CD4-positive, alpha-beta T cell (primary cell): ENCODE measurements around the gene STYK1. TPM values are rescaled to one million over a fixed set of nuclear protein-coding genes. Genes with fewer than 3 reads are reported as not detected.

Source experiments
- ATAC-seq: fragments of 200-7000 bp; cut with Tn5 transposase; one replicate; pipeline ENCODE4 v1.10.0; 2022; ENCODE audit warnings: mild to moderate bottlenecking; ENCODE audit not compliant: poor library complexity
- CTCF ChIA-PET: fragments of 350-600 bp; sonication (Branson Sonifier 250); formaldehyde crosslinking; loops from one replicate; lab custom pipeline; 2021; ENCODE audit warnings: antibody characterized with exemption, inconsistent platforms; lab: Charles Lee
- POLR2A ChIA-PET: fragments of 350-600 bp; sonication (Branson Sonifier 250); formaldehyde crosslinking; loops from one replicate; lab custom pipeline; 2021; ENCODE audit warnings: antibody characterized with exemption, inconsistent platforms; lab: Charles Lee
- DNase-seq, 14 experiments: peaks; one replicate each; pipeline ENCODE4 v3.0.0-alpha.2; 2013 to 2020; ENCODE audit warnings: mixed read lengths in 2 of 14
- H3K27ac ChIP-seq, 2 donors: one replicate each; pipeline versions ENCODE4 v1.5.1 to v1.7.0; 2013; ENCODE audit warnings: low read length in 2 of 2, low read depth in 1 of 2, mild to moderate bottlenecking in 1 of 2
- H3K27me3 ChIP-seq, 2 experiments: 1 replicate in 1 of 2; 2 replicates in 1 of 2; pipeline versions ENCODE4 v1.6.1 to v1.7.0; 2013; ENCODE audit warnings: low read length in 2 of 2, control low read depth in 1 of 2, mild to moderate bottlenecking in 1 of 2, moderate library complexity in 1 of 2; ENCODE audit not compliant: insufficient read depth in 2 of 2, control insufficient read depth in 1 of 2
- H3K36me3 ChIP-seq: one replicate; pipeline ENCODE4 v1.6.1; 2013; ENCODE audit warnings: low read length, control low read depth; ENCODE audit not compliant: insufficient read depth
- H3K4me1 ChIP-seq: one replicate; pipeline ENCODE4 v1.6.1; 2013; ENCODE audit warnings: low read length, control low read depth; ENCODE audit not compliant: insufficient read depth
- H3K4me3 ChIP-seq: one replicate; pipeline ENCODE4 v1.5.1; 2013; ENCODE audit warnings: mild to moderate bottlenecking, low read length, moderate library complexity
- H3K9me3 ChIP-seq, 2 experiments: 1 replicate in 1 of 2; 2 replicates in 1 of 2; pipeline versions ENCODE4 v1.6.1 to v1.7.0; 2013; ENCODE audit warnings: low read length in 2 of 2, mild to moderate bottlenecking in 2 of 2, control low read depth in 1 of 2, moderate library complexity in 1 of 2; ENCODE audit not compliant: control insufficient read depth in 1 of 2, insufficient read depth in 1 of 2
- H3K27ac Mint-ChIP-seq: one replicate; pipeline ENCODE4 v1.8.0; 2020; ENCODE audit warnings: mixed read lengths
- H3K27me3 Mint-ChIP-seq: one replicate; pipeline ENCODE4 v1.8.0; 2021; ENCODE audit warnings: mixed read lengths
- H3K36me3 Mint-ChIP-seq: one replicate; pipeline ENCODE4 v1.8.0; 2021; ENCODE audit warnings: low read depth, mixed read lengths
- H3K4me1 Mint-ChIP-seq: one replicate; pipeline ENCODE4 v1.8.0; 2021; ENCODE audit warnings: low read depth, mixed read lengths
- H3K4me3 Mint-ChIP-seq: one replicate; pipeline ENCODE4 v1.8.0; 2020; ENCODE audit warnings: mild to moderate bottlenecking, mixed read lengths
- H3K9me3 Mint-ChIP-seq: one replicate; pipeline ENCODE4 v1.8.0; 2020; ENCODE audit warnings: mixed read lengths
- CTCF ChIP-seq: fragments of 200-600 bp; IDR thresholded peaks from one replicate; pipeline ENCODE4 v1.8.0; 2022; ENCODE audit warnings: antibody characterized with exemption, mild to moderate bottlenecking
- intact Hi-C, 2 experiments: fragments of 100-400 bp; cut with DNase I in 1 of 2; cut with micrococcal nuclease in 1 of 2; formaldehyde crosslinking; loops; one replicate each; pipeline versions ENCODE4 v1.15.1 to v1.9.0; 2023 to 2025; cut with DNase I, micrococcal nuclease
- total RNA-seq, 174 experiments: library from RNA in 2 of 174; stranded (reverse) in 2 of 174; gene quantifications; one replicate each; pipeline ENCODE4 v1.2.3 and lab custom pipeline; 2021 to 2026

Gene STYK1
- total RNA-seq, 2 experiments from 2014 or later = not detected

GRCh38 chr12:10667581-10667980 is 6.3 kb downstream of the STYK1 start:
- Histone ChIP-seq H3K4me1 (peaks cover 4% of the 10 kb centered on the region), H3K27ac (no peak overlapping the region), H3K9me3 (no peaks in the 10 kb centered on the region), H3K4me3 (no peak overlapping the region), H3K36me3 (no peaks in the 10 kb centered on the region), H3K27me3 (no peaks in the 10 kb centered on the region)
- H3K9me3 Mint-ChIP-seq = no peaks in the 10 kb centered on the region
- no peak for TF ChIP-seq CTCF
- POLR2A ChIA-PET = no interaction called here
- DNase-seq (no peak), ATAC-seq (no peak)
- H3K4me3 Mint-ChIP-seq = peak overlapping the region; percentile 16
- no peak overlapping the region for H3K27ac Mint-ChIP-seq
- H3K27me3 Mint-ChIP-seq = peaks cover 7% of the 10 kb centered on the region
- CTCF ChIA-PET = no interaction called here
- H3K36me3 Mint-ChIP-seq = no peaks in the 10 kb centered on the region
- intact Hi-C loops = no loop called here
- peaks cover 21% of the 10 kb centered on the region for H3K4me1 Mint-ChIP-seq

GRCh38 chr12:10664499-10664898 is 9.4 kb downstream of the STYK1 start:
- Histone ChIP-seq H3K27ac (no peak overlapping the region), H3K9me3 (no peaks in the 10 kb centered on the region), H3K27me3 (no peaks in the 10 kb centered on the region), H3K4me3 (no peak overlapping the region), H3K36me3 (no peaks in the 10 kb centered on the region), H3K4me1 (no peaks in the 10 kb centered on the region)
- no peaks in the 10 kb centered on the region for H3K36me3 Mint-ChIP-seq
- DNase-seq (no peak), ATAC-seq (no peak)
- no peak overlapping the region for H3K27ac Mint-ChIP-seq
- no peak for TF ChIP-seq CTCF
- no peaks in the 10 kb centered on the region for H3K9me3 Mint-ChIP-seq
- ChIA-PET CTCF (no interaction called here), POLR2A (no interaction called here)
- intact Hi-C loops = no loop called here
- H3K27me3 Mint-ChIP-seq = peaks cover 27% of the 10 kb centered on the region
- no peak overlapping the region for H3K4me3 Mint-ChIP-seq
- peaks cover 10% of the 10 kb centered on the region for H3K4me1 Mint-ChIP-seq

- DNase-seq (no peak), ATAC-seq (no peak)
- peaks cover 10% of the 10 kb centered on the region for H3K4me1 Mint-ChIP-seq
- Histone ChIP-seq H3K9me3 (no peaks in the 10 kb centered on the region), H3K4me1 (no peaks in the 10 kb centered on the region), H3K4me3 (no peak overlapping the region), H3K27ac (no peak overlapping the region), H3K27me3 (no peaks in the 10 kb centered on the region), H3K36me3 (no peaks in the 10 kb centered on the region)
- no peaks in the 10 kb centered on the region for H3K9me3 Mint-ChIP-seq
- no peak overlapping the region for H3K4me3 Mint-ChIP-seq
- peaks cover 27% of the 10 kb centered on the region for H3K27me3 Mint-ChIP-seq
- ChIA-PET CTCF (no interaction called here), POLR2A (no interaction called here)
- intact Hi-C loops = no loop called here
- no peak overlapping the region for H3K27ac Mint-ChIP-seq
- H3K36me3 Mint-ChIP-seq = no peaks in the 10 kb centered on the region
- no peak for TF ChIP-seq CTCF
These were observed 10.0 kb downstream of the STYK1 start for GRCh38 chr12:10663869-10664268.
